Trophoblast cell (in vitro differentiated cells and primary cell): ENCODE measurements around the gene TUBA4A. TPM values are rescaled to one million over a fixed set of nuclear protein-coding genes. Genes with fewer than 3 reads are reported as not detected.

ENCODE experiments used
- DNase-seq, 2 donors: peaks; one replicate each; pipeline ENCODE4 v3.0.0-alpha.2; 2016
- H2AFZ ChIP-seq: 2 replicates; pipeline ENCODE4 v1.6.1; 2013; ENCODE audit warnings: low read length, moderate library complexity, mild to moderate bottlenecking; ENCODE audit not compliant: insufficient read depth, poor library complexity
- H2AK5ac ChIP-seq: 2 replicates; pipeline ENCODE4 v1.6.1; 2013; ENCODE audit warnings: mild to moderate bottlenecking, low read length
- H2BK120ac ChIP-seq: 2 replicates; pipeline ENCODE4 v1.6.1; 2013; ENCODE audit warnings: low read length, mild to moderate bottlenecking, moderate library complexity; ENCODE audit not compliant: insufficient read depth, poor library complexity
- H2BK12ac ChIP-seq: 2 replicates; pipeline ENCODE4 v1.6.1; 2013; ENCODE audit warnings: mild to moderate bottlenecking, low read length, moderate library complexity
- H2BK5ac ChIP-seq: 2 replicates; pipeline ENCODE4 v1.6.1; 2013; ENCODE audit warnings: low read length, low read depth, moderate library complexity, mild to moderate bottlenecking; ENCODE audit not compliant: poor library complexity
- H3K14ac ChIP-seq: 2 replicates; pipeline ENCODE4 v1.6.1; 2013; ENCODE audit warnings: mild to moderate bottlenecking, low read length
- H3K18ac ChIP-seq: 2 replicates; pipeline ENCODE4 v1.6.1; 2013; ENCODE audit warnings: mild to moderate bottlenecking, low read length
- H3K23ac ChIP-seq: 2 replicates; pipeline ENCODE4 v1.6.1; 2013; ENCODE audit warnings: low read length
- H3K27ac ChIP-seq: 2 replicates; pipeline ENCODE4 v1.5.1; 2013; ENCODE audit warnings: low read depth, mild to moderate bottlenecking, inconsistent platforms, low read length, moderate library complexity
- H3K27me3 ChIP-seq: 2 replicates; pipeline ENCODE4 v1.6.1; 2013; ENCODE audit warnings: inconsistent platforms, mild to moderate bottlenecking, low read length, moderate library complexity; ENCODE audit not compliant: insufficient read depth
- H3K36me3 ChIP-seq, 2 experiments: 1 replicate in 1 of 2; 2 replicates in 1 of 2; pipeline ENCODE4 v1.6.1; 2013; ENCODE audit warnings: low read length in 2 of 2, mild to moderate bottlenecking in 2 of 2, moderate library complexity in 1 of 2; ENCODE audit not compliant: insufficient read depth in 2 of 2, control insufficient read depth in 1 of 2
- H3K4ac ChIP-seq: 2 replicates; pipeline ENCODE4 v1.6.1; 2013; ENCODE audit warnings: low read depth, mild to moderate bottlenecking, low read length, moderate library complexity
- H3K4me1 ChIP-seq, 2 experiments: 1 replicate in 1 of 2; 2 replicates in 1 of 2; pipeline ENCODE4 v1.6.1; 2013; ENCODE audit warnings: low read length in 2 of 2, mild to moderate bottlenecking in 2 of 2, moderate library complexity in 1 of 2; ENCODE audit not compliant: insufficient read depth in 2 of 2, control insufficient read depth in 1 of 2
- H3K4me2 ChIP-seq: 2 replicates; pipeline ENCODE4 v1.6.1; 2013; ENCODE audit warnings: inconsistent platforms, mild to moderate bottlenecking, low read length, moderate library complexity
- H3K4me3 ChIP-seq: 2 replicates; pipeline ENCODE4 v1.5.1; 2013; ENCODE audit warnings: mild to moderate bottlenecking, low read depth, low read length, inconsistent platforms
- H3K79me1 ChIP-seq: one replicate; pipeline ENCODE4 v1.6.1; 2013; ENCODE audit warnings: low read length
- H3K79me2 ChIP-seq: 2 replicates; pipeline ENCODE4 v1.6.1; 2013; ENCODE audit warnings: low read length, mild to moderate bottlenecking; ENCODE audit not compliant: control insufficient read depth, insufficient read depth, poor library complexity
- H3K9ac ChIP-seq: 2 replicates; pipeline ENCODE4 v1.6.1; 2013; ENCODE audit warnings: mild to moderate bottlenecking, low read length
- H3K9me3 ChIP-seq: 2 replicates; pipeline ENCODE4 v1.6.1; 2013; ENCODE audit warnings: low read depth, mild to moderate bottlenecking, control low read depth, inconsistent platforms, low read length; ENCODE audit not compliant: insufficient read depth
- H4K12ac ChIP-seq: 2 replicates; pipeline ENCODE4 v1.6.1; 2013; ENCODE audit warnings: low read depth, mild to moderate bottlenecking, low read length, moderate library complexity
- H4K8ac ChIP-seq: 2 replicates; pipeline ENCODE4 v1.6.1; 2013; ENCODE audit warnings: low read depth, mild to moderate bottlenecking, low read length, moderate library complexity
- H4K91ac ChIP-seq: one replicate; pipeline ENCODE4 v1.6.1; 2013; ENCODE audit warnings: low read depth, mild to moderate bottlenecking, low read length, moderate library complexity
- WGBS: extraction: QIAGEN DNeasy Blood & Tissue Kit; methylation state at CpG from one replicate; pipeline ENCODE4 v1.1.7; 2013; ENCODE audit warnings: missing lambda C conversion rate; ENCODE audit not compliant: insufficient read length, insufficient coverage; ENCODE audit errors: extremely low coverage; 5-methylcytosine and 5-hydroxymethylcytosine counted together
- polyA plus RNA-seq: library from polyadenylated mRNA; stranded (reverse); fragments of 200-250 nt; gene quantifications from 2 replicates; pipeline ENCODE4 v1.2.3, GENCODE V29; 2013

TUBA4A gene
- polyA plus RNA-seq = 6.6 and 6.9 TPM in 2 replicates

DNA sequence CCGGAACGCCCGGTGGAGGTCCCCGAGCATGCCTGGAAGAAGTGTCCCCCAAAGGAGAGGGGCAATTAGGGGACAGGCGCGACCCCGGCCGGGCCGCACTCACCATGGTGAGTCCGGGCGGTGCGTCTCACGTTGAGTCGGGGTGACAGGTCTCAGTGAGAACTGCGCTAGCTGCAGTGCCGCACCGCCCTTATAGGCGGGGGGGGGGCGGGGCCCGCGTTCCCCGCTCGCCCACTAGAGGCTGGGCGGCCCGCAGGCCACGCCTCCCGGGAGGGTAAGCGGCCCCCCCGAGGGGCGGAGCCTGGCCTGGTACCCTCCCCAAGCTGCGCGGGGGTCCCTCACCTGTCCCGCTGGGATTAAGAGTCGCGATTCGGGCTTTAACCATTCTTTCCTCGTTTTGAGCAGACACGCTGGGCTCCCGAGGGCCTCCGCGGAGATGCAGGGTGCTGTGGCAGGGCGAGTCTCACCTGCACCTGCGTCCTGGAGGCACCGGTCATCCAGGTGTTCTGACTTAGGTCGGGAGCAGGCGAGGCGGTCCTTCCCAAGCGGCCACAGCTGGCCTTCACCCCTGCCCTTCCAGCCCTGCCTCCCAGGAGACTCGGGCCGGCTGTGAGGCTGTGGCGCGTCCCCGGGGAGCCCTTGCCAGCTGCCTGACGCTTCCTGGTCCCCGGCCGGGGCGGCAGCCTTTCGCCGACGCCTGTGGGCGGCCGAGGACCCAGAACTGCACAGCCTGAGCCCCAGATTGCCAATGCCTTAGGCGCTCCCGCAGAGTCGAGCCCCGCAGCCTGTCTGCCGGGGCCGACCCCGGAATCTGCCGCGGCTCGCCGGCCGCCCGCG, at the start of gene TUBA4A:
TUBA4A (minus strand) TSS at position 166 of the 837 bp plus-strand sequence; CDS start at position 106, 60 bp downstream.
- no peak within 1 kb of the TSS for H3K9ac ChIP-seq
- no peak within 1 kb of the TSS for H3K4ac ChIP-seq
- H3K27ac ChIP-seq = no peak within 1 kb of the TSS
- H3K23ac ChIP-seq = no peak within 1 kb of the TSS
- DNase-seq = peak; percentile 50 to 64
- no peak within 1 kb of the TSS for H2BK120ac ChIP-seq
- H2BK12ac ChIP-seq = no peak within 1 kb of the TSS
- peak within 1 kb of the TSS; percentile 24 for H2AFZ ChIP-seq
- no peak within 1 kb of the TSS for H2AK5ac ChIP-seq
- H3K27me3 ChIP-seq = peaks cover 44% of the 10 kb centered on the region
- no peak within 1 kb of the TSS for H3K18ac ChIP-seq
- H3K14ac ChIP-seq = no peak within 1 kb of the TSS
- H3K36me3 ChIP-seq = peaks cover 0 to 2% of the 10 kb centered on the region in 2 experiments
- no peaks in the 10 kb centered on the region for H3K79me1 ChIP-seq
- H3K79me2 ChIP-seq = no peaks in the 10 kb centered on the region
- H3K4me3 ChIP-seq = peak within 1 kb of the TSS; percentile 6
- H3K4me1 ChIP-seq = peaks cover 18 to 23% of the 10 kb centered on the region in 2 experiments
- H4K12ac ChIP-seq = no peak within 1 kb of the TSS
- H4K8ac ChIP-seq = no peak within 1 kb of the TSS
- peak within 1 kb of the TSS; percentile 53 for H3K4me2 ChIP-seq
- no peak within 1 kb of the TSS for H4K91ac ChIP-seq
- no CpG with 5 or more reads among the region's 76 CpGs for WGBS
- no peak within 1 kb of the TSS for H2BK5ac ChIP-seq
- H3K9me3 ChIP-seq = peaks cover 10% of the 10 kb centered on the region

DNA sequence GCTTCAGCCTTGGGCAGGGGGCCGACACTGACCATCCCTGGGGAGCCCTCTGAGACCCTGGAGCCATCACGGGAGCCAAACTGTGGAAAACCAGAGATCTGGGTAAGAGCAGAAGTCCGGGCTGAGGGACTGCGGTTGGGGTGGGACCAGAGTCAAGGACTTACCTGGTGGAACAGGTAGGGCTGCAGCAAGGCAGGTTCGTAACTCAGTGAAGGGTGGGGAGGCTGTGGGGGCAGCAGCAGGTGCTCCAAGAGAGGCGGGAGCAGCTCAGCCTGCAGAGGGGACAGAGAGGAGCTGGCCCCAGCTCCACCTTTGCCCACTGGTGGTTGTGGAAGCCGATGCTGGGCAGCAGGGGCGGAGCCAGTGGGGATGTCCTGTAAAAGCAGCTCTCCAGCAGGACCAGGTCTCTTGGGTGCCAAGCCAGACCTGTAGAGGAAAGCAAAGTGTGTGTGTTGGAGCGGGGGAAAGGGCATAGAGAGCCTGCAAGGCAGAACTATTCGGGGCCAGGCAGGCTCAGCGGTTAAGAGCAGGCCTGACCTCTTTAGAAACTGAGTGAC, 48.8 kb upstream of the TUBA4A start:
- Histone ChIP-seq H3K4me2 (no peak overlapping the region), H4K91ac (no peak overlapping the region), H2BK5ac (no peak overlapping the region), H4K12ac (no peak overlapping the region), H3K14ac (no peak overlapping the region), H3K36me3 (no peaks in the 10 kb centered on the region), H3K27ac (no peak overlapping the region), H3K9ac (no peak overlapping the region), H3K23ac (no peak overlapping the region), H3K4me3 (no peak overlapping the region), H2BK120ac (no peak overlapping the region), H3K18ac (no peak overlapping the region), H2BK12ac (no peak overlapping the region), H3K9me3 (no peaks in the 10 kb centered on the region), H3K4me1 (no peaks in the 10 kb centered on the region), H3K79me1 (no peaks in the 10 kb centered on the region), H2AFZ (no peak overlapping the region), H2AK5ac (no peak overlapping the region), H3K4ac (no peak overlapping the region), H3K27me3 (no peaks in the 10 kb centered on the region), H4K8ac (no peak overlapping the region), H3K79me2 (no peaks in the 10 kb centered on the region)
- no peak for DNase-seq
- no CpG with 5 or more reads among the region's 11 CpGs for WGBS

DNA sequence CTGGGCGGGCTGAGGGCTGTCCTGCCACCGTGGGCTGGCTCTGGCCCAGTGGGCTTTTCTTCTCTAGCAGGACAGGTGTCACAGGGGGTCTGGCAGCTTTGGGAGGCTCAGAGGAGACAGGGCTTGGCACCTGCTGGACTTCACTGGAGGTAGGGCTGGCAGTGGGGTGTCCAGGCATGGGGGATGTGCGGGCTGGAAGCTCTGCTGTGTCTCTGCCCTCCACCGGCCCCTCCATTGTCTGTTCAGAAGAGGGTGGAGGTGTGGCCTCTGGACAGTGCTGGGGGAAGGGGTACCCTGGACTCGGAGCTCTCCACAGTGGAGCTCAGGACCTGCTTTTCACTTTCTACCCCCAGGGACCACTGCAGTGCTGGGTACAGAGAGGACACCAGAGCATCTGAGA, 46.3 kb upstream of the TUBA4A start:
- DNase-seq = no peak
- Histone ChIP-seq H3K18ac (no peak overlapping the region), H2BK120ac (no peak overlapping the region), H2BK5ac (no peak overlapping the region), H3K9ac (no peak overlapping the region), H3K4me3 (no peak overlapping the region), H3K79me2 (no peaks in the 10 kb centered on the region), H2AK5ac (no peak overlapping the region), H3K79me1 (no peaks in the 10 kb centered on the region), H3K27ac (no peak overlapping the region), H3K27me3 (no peaks in the 10 kb centered on the region), H4K91ac (no peak overlapping the region), H3K4me2 (no peak overlapping the region), H3K9me3 (no peaks in the 10 kb centered on the region), H3K23ac (no peak overlapping the region), H3K4me1 (peaks cover 2% of the 10 kb centered on the region in 2 experiments), H2BK12ac (no peak overlapping the region), H4K12ac (no peak overlapping the region), H3K36me3 (no peaks in the 10 kb centered on the region), H3K4ac (no peak overlapping the region), H2AFZ (no peak overlapping the region), H3K14ac (no peak overlapping the region), H4K8ac (no peak overlapping the region)
- WGBS = no CpG with 5 or more reads among the region's 5 CpGs

DNA sequence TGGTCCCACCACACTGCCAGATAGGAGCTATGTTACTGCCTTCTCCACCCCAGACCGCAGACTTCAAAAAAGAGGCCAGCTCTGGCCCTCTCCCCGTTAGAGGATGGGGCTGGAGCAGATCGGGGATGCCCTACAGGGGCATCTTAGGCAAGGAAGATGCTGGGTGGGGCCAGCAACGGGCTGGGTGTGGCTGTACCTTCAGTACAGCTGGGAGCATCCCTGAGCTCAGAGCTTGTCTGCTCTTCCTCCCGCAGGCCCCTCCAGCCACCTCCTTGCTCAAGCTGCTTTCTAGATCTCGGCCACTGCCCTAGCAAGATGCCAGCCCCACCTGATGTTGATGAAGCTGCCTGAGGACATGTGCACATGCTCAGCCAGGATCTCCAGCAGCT, 45.6 kb upstream of the TUBA4A start:
- Histone ChIP-seq H2BK5ac (no peak overlapping the region), H2AK5ac (no peak overlapping the region), H3K27me3 (no peaks in the 10 kb centered on the region), H3K4me3 (peak overlapping the region; percentile 4), H3K9ac (no peak overlapping the region), H3K4ac (no peak overlapping the region), H3K9me3 (no peaks in the 10 kb centered on the region), H3K27ac (no peak overlapping the region), H2BK12ac (no peak overlapping the region), H2BK120ac (no peak overlapping the region), H3K4me2 (no peak overlapping the region), H4K91ac (no peak overlapping the region), H4K12ac (no peak overlapping the region), H4K8ac (no peak overlapping the region), H3K36me3 (no peaks in the 10 kb centered on the region), H3K14ac (no peak overlapping the region), H3K4me1 (peaks cover 4% of the 10 kb centered on the region in 2 experiments), H3K18ac (no peak overlapping the region), H3K79me1 (peaks cover 3% of the 10 kb centered on the region), H3K79me2 (no peaks in the 10 kb centered on the region), H2AFZ (no peak overlapping the region), H3K23ac (no peak overlapping the region)
- no CpG with 5 or more reads among the region's 6 CpGs for WGBS
- no peak for DNase-seq
